Neutrophil (primary cell): ENCODE results near the gene GCH1.

Experiments
- H3K27ac ChIP-seq: fragments of 200-600 bp; sonication (generic); 2 replicates; pipeline ENCODE4 v1.5.1; 2016; ENCODE audit warnings: mild to moderate bottlenecking, moderate library complexity
- H3K27me3 ChIP-seq: fragments of 200-600 bp; sonication (generic); 2 replicates; pipeline ENCODE4 v1.6.0; 2016; ENCODE audit warnings: mild to moderate bottlenecking
- H3K36me3 ChIP-seq: fragments of 200-600 bp; sonication (generic); 2 replicates; pipeline ENCODE4 v1.5.1; 2017
- H3K4me1 ChIP-seq, 2 experiments: fragments of 200-600 bp in 1 of 2; sonication (generic) in 1 of 2; 1 replicate in 1 of 2; 2 replicates in 1 of 2; pipeline versions ENCODE4 v1.5.1 to v1.6.1; 2013 to 2016; ENCODE audit warnings: low read depth in 1 of 2, low read length in 1 of 2, mild to moderate bottlenecking in 1 of 2, moderate library complexity in 1 of 2; ENCODE audit not compliant: control insufficient read depth in 1 of 2, insufficient read depth in 1 of 2
- H3K4me3 ChIP-seq, 2 experiments: fragments of 200-600 bp in 1 of 2; sonication (generic) in 1 of 2; 1 replicate in 1 of 2; 2 replicates in 1 of 2; pipeline ENCODE4 v1.5.1; 2013 to 2016; ENCODE audit warnings: low read depth in 1 of 2, low read length in 1 of 2, mild to moderate bottlenecking in 1 of 2, moderate library complexity in 1 of 2
- H3K9me3 ChIP-seq: fragments of 200-600 bp; sonication (generic); 2 replicates; pipeline ENCODE4 v1.5.1; 2016
- TF ChIP-seq, protein P1 (sequence below): fragments of 200-600 bp; sonication (generic); IDR thresholded peaks from 2 replicates; pipeline ENCODE4 v1.5.1; 2016; ENCODE audit warnings: antibody characterized with exemption

The GCH1 gene

DNA sequence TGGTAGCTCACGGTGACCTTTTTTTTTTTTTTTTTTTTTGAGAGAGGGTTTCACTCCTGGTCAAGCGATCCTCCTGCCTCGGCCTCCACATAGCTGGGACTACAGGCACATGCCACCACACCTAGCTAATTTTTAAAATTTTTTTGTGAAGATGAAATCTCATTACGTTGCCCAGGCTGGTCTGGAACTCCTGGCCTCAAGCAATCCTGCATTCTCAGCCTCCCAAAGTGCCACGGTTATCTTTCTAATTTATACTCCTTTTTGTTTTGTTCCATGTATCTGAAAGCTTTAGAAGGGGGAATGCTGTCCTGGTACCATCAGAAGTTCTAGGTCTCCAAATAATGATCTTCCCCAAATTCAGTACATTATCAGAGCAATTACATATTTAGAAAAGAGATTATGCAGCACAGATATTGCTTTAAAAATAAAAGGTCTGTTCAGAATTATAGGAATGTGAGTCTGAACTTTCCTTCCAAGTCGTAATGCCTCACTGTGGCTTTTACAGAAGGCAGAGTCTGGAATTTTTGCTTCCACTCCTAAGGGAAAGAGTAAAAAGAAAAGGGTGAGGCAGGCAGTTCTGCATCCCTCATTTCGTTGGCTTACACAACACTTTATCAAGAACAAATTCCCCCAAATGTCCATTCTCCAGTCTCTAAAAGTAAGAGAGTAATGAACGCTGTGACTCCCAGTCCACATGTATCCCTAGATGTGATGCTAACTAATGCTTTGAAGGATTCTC, 73.0 kb downstream of the GCH1 start:
- TF ChIP-seq, protein P1, sequence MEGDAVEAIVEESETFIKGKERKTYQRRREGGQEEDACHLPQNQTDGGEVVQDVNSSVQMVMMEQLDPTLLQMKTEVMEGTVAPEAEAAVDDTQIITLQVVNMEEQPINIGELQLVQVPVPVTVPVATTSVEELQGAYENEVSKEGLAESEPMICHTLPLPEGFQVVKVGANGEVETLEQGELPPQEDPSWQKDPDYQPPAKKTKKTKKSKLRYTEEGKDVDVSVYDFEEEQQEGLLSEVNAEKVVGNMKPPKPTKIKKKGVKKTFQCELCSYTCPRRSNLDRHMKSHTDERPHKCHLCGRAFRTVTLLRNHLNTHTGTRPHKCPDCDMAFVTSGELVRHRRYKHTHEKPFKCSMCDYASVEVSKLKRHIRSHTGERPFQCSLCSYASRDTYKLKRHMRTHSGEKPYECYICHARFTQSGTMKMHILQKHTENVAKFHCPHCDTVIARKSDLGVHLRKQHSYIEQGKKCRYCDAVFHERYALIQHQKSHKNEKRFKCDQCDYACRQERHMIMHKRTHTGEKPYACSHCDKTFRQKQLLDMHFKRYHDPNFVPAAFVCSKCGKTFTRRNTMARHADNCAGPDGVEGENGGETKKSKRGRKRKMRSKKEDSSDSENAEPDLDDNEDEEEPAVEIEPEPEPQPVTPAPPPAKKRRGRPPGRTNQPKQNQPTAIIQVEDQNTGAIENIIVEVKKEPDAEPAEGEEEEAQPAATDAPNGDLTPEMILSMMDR = no peak
- H3K4me1 ChIP-seq = no peaks in the 10 kb centered on the region
- H3K27ac ChIP-seq = no peak overlapping the region
- H3K27me3 ChIP-seq = no peaks in the 10 kb centered on the region
- H3K4me3 ChIP-seq = no peak overlapping the region
- H3K36me3 ChIP-seq = no peaks in the 10 kb centered on the region
- H3K9me3 ChIP-seq = no peaks in the 10 kb centered on the region

DNA sequence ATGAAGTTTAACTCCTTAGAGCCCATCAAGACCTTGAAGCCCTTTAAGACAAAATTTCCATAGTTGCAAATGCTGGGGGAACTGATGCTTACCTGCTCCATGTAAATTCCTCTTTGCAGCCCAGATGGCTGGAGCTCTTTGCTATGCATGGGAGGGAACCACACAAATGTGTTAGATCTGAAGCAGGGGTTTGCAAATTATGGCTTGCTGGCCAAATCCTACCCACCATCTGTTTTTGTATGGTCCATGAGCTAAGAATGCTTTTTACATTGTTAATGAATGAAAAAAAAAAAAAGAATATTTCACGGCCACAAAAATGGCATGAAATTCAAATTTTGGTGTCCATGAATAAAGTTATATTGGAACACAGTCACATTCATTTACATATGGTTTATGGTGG, 74.6 kb downstream of the GCH1 start:
- Histone ChIP-seq H3K9me3 (no peaks in the 10 kb centered on the region), H3K4me1 (no peaks in the 10 kb centered on the region), H3K27ac (no peak overlapping the region), H3K4me3 (no peak overlapping the region), H3K36me3 (no peaks in the 10 kb centered on the region), H3K27me3 (no peaks in the 10 kb centered on the region)
- TF ChIP-seq, protein P1 = no peak

DNA sequence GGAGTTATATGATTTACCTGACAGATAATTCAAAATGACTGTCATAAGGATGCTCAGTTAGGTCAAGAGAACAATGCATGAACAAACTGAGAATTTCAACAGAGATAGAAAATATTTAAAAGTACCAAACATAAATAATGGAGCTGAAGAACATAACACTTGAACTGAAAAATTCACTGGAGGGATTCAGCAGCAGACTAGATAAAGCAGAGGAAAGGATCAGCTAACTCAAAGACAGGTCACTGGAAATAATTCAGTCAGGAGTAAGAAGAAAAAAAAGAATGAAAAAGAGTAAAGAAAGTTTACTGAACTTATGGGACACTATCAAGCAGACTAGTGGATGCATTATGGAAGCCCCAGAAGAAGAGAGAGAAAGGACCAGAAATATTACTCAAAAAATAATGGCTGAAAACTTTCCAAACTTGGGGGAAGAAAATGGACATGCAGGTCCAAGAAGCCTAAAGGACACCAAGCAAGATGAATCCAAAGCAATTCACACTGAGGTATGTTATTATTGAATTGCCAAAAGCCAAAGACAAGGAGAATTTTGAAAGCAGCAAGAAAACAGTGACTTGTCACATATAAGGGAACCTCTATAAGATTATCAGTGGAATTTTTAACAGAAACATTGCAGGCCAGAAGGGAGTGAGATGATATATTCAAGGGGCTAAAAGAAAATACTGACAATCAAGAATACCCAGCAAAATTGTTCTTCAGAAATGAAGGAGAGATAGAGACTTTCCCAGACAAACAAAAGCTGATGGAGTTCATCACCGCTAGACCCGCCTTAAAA, 78.7 kb downstream of the GCH1 start:
- no peaks in the 10 kb centered on the region for H3K27me3 ChIP-seq
- no peaks in the 10 kb centered on the region for H3K9me3 ChIP-seq
- H3K36me3 ChIP-seq = no peaks in the 10 kb centered on the region
- H3K27ac ChIP-seq = no peak overlapping the region
- H3K4me1 ChIP-seq = no peaks in the 10 kb centered on the region
- no peak overlapping the region for H3K4me3 ChIP-seq
- TF ChIP-seq, protein P1 = no peak

DNA sequence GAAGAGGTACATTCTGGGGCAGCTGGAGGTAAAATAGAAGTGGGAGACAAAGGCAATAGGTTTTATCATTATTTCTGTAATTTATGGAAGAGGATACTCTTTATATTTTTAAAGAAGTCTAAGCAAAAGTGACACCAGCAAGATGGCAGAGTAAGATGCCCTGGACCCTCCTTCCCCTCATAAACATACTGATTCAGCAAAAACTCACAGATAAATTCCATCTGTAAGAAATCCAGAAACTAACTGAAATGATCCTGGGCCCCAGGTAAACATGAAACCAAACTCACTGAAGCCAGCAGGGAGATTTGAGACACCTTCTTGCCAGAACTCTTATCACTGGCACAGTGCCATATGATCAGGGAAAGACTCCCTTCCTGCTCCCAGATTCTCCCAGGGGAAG, 79.9 kb downstream of the GCH1 start:
- no peaks in the 10 kb centered on the region for H3K4me1 ChIP-seq
- no peaks in the 10 kb centered on the region for H3K27me3 ChIP-seq
- TF ChIP-seq, protein P1 = no peak
- H3K4me3 ChIP-seq = no peak overlapping the region
- H3K27ac ChIP-seq = no peak overlapping the region
- no peaks in the 10 kb centered on the region for H3K9me3 ChIP-seq
- no peaks in the 10 kb centered on the region for H3K36me3 ChIP-seq

DNA sequence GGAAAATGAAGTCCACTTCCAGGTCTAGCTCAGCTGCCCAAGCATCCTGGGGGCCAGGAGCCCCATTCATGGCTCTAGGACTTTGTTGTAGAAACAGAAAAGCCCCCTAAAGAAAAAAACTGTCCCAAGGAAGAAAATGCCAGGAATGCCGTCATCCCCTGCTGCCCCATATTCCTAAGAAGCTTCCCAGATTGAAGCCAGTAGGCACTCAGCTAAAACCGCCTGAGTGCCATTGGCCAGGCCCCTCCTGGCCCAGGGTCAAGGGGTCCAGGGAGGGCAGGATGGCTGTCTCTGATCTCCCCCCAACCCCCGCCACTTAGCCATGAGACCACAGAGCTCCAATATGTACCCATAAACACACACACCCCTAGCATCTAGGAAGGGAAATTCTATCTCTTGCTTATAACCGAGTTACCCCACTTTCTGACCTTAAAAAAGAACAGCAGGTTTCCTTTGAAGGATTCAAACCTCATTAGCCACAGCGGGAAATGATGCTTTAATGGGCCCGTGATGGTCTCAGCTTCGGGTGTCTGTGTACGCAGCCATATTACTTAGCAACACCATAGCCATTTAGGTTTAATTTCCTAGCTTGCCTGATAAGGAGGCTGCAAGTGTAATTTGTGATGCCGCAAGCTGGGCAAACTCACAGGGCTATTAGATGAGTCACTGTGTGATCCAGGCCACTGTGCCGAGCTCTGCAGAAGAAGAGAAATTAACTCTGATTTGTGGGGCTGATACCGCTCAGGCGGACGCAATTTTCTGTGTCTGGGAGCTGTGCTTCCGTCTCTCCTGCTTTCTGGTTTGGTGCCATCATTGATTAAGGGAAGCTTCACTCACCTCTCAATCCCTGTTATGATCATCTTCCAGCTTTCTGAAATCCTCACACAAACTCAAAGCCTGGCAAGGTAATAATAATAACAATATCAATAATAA, 84.2 kb downstream of the GCH1 start:
- Histone ChIP-seq H3K4me3 (no peak overlapping the region), H3K27me3 (no peaks in the 10 kb centered on the region), H3K9me3 (no peaks in the 10 kb centered on the region), H3K27ac (no peak overlapping the region), H3K4me1 (no peaks in the 10 kb centered on the region), H3K36me3 (no peaks in the 10 kb centered on the region)
- TF ChIP-seq, protein P1 = no peak
